Adrenal gland (tissue), 12 donors: ENCODE data around the gene RNF7. TPM values are rescaled to one million over a fixed set of nuclear protein-coding genes. Genes with fewer than 3 reads are reported as not detected.
"Not testable (repeated sequence)": the region's sequence is repeated elsewhere in the genome, so short reads cannot be mapped to it uniquely, and the experiment has no call there.

Experiments
- DNase-seq, 7 donors: peaks; one replicate each; pipeline ENCODE4 v3.0.0-alpha.2; 2019 to 2020
- H3K27ac ChIP-seq, 5 donors: fragments of 200-600 bp; sonication (generic) in 4 of 5; 1 replicate in 3 of 5; 2 replicates in 2 of 5; pipeline versions ENCODE4 v1.5.1 to v1.8.0; 2016 to 2020; ENCODE audit warnings: mild to moderate bottlenecking in 1 of 5
- H3K27me3 ChIP-seq: fragments of 200-600 bp; 2 replicates; pipeline ENCODE4 v1.8.0; 2021
- H3K36me3 ChIP-seq, 2 donors: fragments of 200-600 bp; replicated peaks in 1 of 2; 1 replicate in 1 of 2; 2 replicates in 1 of 2; pipeline versions ENCODE4 v1.5.1 to v1.8.0; 2018 to 2022
- H3K4me1 ChIP-seq, 2 donors: fragments of 200-600 bp; replicated peaks in 1 of 2; 1 replicate in 1 of 2; 2 replicates in 1 of 2; pipeline versions ENCODE4 v1.5.1 to v1.8.0; 2018 to 2021
- H3K4me3 ChIP-seq, 4 donors: fragments of 200-600 bp; sonication (generic) in 3 of 4; one replicate each; pipeline ENCODE4 v1.5.1; 2016 to 2018
- H3K9me3 ChIP-seq, 3 donors: fragments of 200-600 bp; sonication (generic) in 1 of 3; replicated peaks in 1 of 3; 1 replicate in 2 of 3; 2 replicates in 1 of 3; pipeline versions ENCODE4 v1.5.1 to v1.8.0; 2016 to 2021
- CTCF ChIP-seq, 6 experiments: fragments of 450-650 bp in 4 of 6; fragments of 200-600 bp in 2 of 6; sonication (generic) in 1 of 6; IDR thresholded peaks; 1 replicate in 5 of 6; 2 replicates in 1 of 6; pipeline versions ENCODE4 v1.5.1 to v1.8.0; 2016 to 2021; ENCODE audit warnings: antibody characterized with exemption in 6 of 6, mild to moderate bottlenecking in 2 of 6, moderate library complexity in 1 of 6
- POLR2A ChIP-seq, 2 donors: fragments of 450-650 bp; IDR thresholded peaks; one replicate each; pipeline ENCODE4 v1.6.1; 2017; ENCODE audit warnings: antibody characterized with exemption in 2 of 2, mild to moderate bottlenecking in 2 of 2, moderate library complexity in 1 of 2
- WGBS, 4 donors: extraction: QIAGEN DNeasy Blood & Tissue Kit in 2 of 4; methylation state at CpG; one replicate each; pipeline versions ENCODE4 v1.1.5 to v1.1.7; 2013 to 2017; 5-methylcytosine and 5-hydroxymethylcytosine counted together
- intact Hi-C, 2 donors: fragments of 100-400 bp; cut with DNase I; formaldehyde crosslinking; loops; one replicate each; pipeline versions ENCODE4 v1.14.1 to v1.15.0; 2022 to 2023
- polyA plus RNA-seq, 3 donors: library from polyadenylated mRNA; stranded (reverse); fragments of 200-250 nt in 2 of 3; fragments of 350-450 nt in 1 of 3; fragmentation: Illumina TruSeq in 1 of 3; extraction: RNeasy Lipid Tissue Mini Kit (QIAGEN cat#74804) in 1 of 3; gene quantifications; one replicate each; pipeline ENCODE4 v1.2.3, GENCODE V29; 2013 to 2014
- total RNA-seq, 9 donors: library from RNA; depleted of rRNA in 4 of 9; stranded (reverse); fragments of >200 nt in 4 of 9; fragments of 120-200 nt in 1 of 9; fragmentation: NEBNext Ultra II Directional in 1 of 9; extraction: Animal tissue kit (Norgen Biotek cat#: 25700) in 1 of 9; gene quantifications; one replicate each; pipeline versions ENCODE4 v1.1.0 to v1.2.4, GENCODE V29; 2013 to 2023
- donor health status: healthy with polysubstance abuse.
- donor health status: Bipolar disorder and iron deficiency.
- donor health status: DM: yes; HTN: yes; CAD: no.
- donor health status: DM: no; HTN: no; CAD: no.
- donor health status: DM: no; HTN: no; CAD: no.
- donor health status: DM: yes; HTN: yes; CAD: no.

Gene RNF7
- total and polyA plus RNA-seq, 12 donors = 87.4 to 315 (median 129) TPM

- 95 to 100% (median 96%) methylated on average over 2 to 3 of the region's 3 CpGs for WGBS, 4 donors
- intact Hi-C loops = no loop called here
- Histone ChIP-seq H3K9me3 (no peaks in the 10 kb centered on the region), H3K4me1 (no peaks in the 10 kb centered on the region), H3K36me3 (peaks cover 0 to 11% of the 10 kb centered on the region in 2 donors), H3K27ac (no peak overlapping the region), H3K27me3 (no peaks in the 10 kb centered on the region), H3K4me3 (no peak overlapping the region)
- TF ChIP-seq CTCF (IDR thresholded peaks at IDR 0.05) (no peak), POLR2A (IDR thresholded peaks at IDR 0.05) (no peak)
- no peak for DNase-seq
Observed at GRCh38 chr3:141753399-141753798, 15.3 kb downstream of the RNF7 start.

GRCh38 chr3:141754032-141754431 is 15.9 kb downstream of the RNF7 start:
- no peak overlapping the region for H3K27ac ChIP-seq
- TF ChIP-seq POLR2A (IDR thresholded peaks at IDR 0.05) (no peak), CTCF (IDR thresholded peaks at IDR 0.05) (no peak)
- H3K4me1 ChIP-seq = no peaks in the 10 kb centered on the region
- whole genome bisulfite sequencing, 4 donors = 64 to 84% (median 78%) methylated on average over 1 of the region's 1 CpG
- no peaks in the 10 kb centered on the region for H3K9me3 ChIP-seq
- DNase-seq = no peak
- H3K4me3 ChIP-seq = no peak overlapping the region
- no peaks in the 10 kb centered on the region for H3K27me3 ChIP-seq
- intact Hi-C loops = no loop called here
- H3K36me3 ChIP-seq = peaks cover 0 to 6% of the 10 kb centered on the region in 2 donors

- H3K4me3 ChIP-seq, DNase-seq, H3K27me3 ChIP-seq, H3K27ac ChIP-seq, H3K4me1 ChIP-seq, intact Hi-C loops, H3K36me3 ChIP-seq, H3K9me3 ChIP-seq: not testable (repeated sequence)
- 90 to 94% (median 91%) methylated on average over 9 to 16 of the region's 19 CpGs for WGBS, 4 donors
Observed at GRCh38 chr3:141762552-141762951, 24.5 kb downstream of the RNF7 start.

- H3K27ac ChIP-seq = no peak within 1 kb of the TSS
- no peaks in the 10 kb centered on the region for H3K4me1 ChIP-seq
- 91 to 96% (median 93%) methylated on average over 9 of the region's 9 CpGs for WGBS, 4 donors
- no peak for DNase-seq
- H3K4me3 ChIP-seq = no peak within 1 kb of the TSS
- intact Hi-C loops = no loop called here
- no peaks in the 10 kb centered on the region for H3K27me3 ChIP-seq
- no peak for TF ChIP-seq CTCF (IDR thresholded peaks at IDR 0.05)
- no peak for TF ChIP-seq POLR2A (IDR thresholded peaks at IDR 0.05)
- no peaks in the 10 kb centered on the region for H3K36me3 ChIP-seq
- no peaks in the 10 kb centered on the region for H3K9me3 ChIP-seq
Observed at GRCh38 chr3:141763088-141763750, 25.1 kb downstream of the RNF7 start, which contains the start of gene GRK7. GRK7 (plus strand) TSS chr3:141763408; CDS start chr3:141778285, 14,877 bp downstream.

GRCh38 chr3:141764045-141764444 is 25.9 kb downstream of the RNF7 start:
- no peak overlapping the region for H3K4me3 ChIP-seq
- DNase-seq = no peak
- no peaks in the 10 kb centered on the region for H3K27me3 ChIP-seq
- H3K36me3 ChIP-seq = no peaks in the 10 kb centered on the region
- no peaks in the 10 kb centered on the region for H3K4me1 ChIP-seq
- intact Hi-C loops = no loop called here
- TF ChIP-seq CTCF (IDR thresholded peaks at IDR 0.05) (no peak), POLR2A (IDR thresholded peaks at IDR 0.05) (no peak)
- H3K9me3 ChIP-seq = no peaks in the 10 kb centered on the region
- 97 to 100% (median 98%) methylated on average over 2 of the region's 2 CpGs for WGBS, 4 donors
- H3K27ac ChIP-seq = no peak overlapping the region
